GM18517 (cell line): ENCODE measurements around the gene RAB26.

Experiments
- ATAC-seq: cut with Tn5 transposase; IDR thresholded peaks from one replicate; pipeline ENCODE4 v1.9.1; 2021; ENCODE audit warnings: mild to moderate bottlenecking, moderate library complexity; ENCODE audit not compliant: unreplicated experiment

The RAB26 gene

DNA sequence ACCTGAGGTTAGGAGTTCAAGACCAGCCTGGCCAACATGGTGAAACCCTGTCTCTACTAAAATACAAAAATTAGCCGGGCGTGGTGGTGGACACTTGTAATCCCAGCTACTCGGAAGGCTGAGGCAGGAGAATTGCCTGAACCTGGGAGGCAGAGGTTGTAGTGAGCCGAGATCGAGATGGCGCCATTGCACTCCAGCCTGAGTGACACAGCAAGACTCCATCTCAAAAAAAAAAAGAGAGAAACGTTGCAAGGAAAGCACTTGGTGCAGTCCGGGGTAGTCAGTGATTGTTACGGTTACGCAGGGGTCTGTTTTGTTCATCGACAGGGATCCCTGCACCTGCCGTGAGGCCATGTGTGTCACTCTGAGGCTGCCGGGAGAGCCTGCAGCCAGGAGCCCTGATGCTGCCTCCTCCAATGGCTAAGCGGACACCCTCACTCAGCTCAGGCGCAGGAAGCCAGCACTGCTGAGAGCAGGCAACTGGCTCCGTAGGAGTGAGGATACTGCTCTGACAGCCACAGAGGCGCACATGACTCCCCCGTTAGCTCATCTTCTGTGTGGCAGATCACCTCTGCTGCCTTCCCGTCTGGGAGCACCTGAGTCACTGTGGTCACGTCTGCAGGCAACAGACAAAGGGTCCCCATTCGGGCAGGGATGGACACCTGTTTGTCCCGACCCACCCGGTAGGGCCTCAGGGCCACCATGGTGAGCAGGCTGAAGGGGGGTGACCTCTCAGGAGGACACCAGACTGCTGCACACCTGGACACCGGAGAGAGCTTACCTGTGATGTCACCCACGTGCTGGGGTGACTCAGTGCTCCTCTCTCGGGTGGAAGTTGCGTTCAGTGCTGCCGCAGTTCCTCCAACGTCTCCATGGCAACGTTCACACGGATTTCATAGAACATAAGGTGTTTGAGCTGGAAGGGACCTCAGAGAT is 5.2 kb upstream of the RAB26 start:
- no peak for ATAC-seq

- ATAC-seq = no peak
Measured at GRCh38 chr16:2143878-2144485, 4.4 kb upstream of the RAB26 start.

DNA sequence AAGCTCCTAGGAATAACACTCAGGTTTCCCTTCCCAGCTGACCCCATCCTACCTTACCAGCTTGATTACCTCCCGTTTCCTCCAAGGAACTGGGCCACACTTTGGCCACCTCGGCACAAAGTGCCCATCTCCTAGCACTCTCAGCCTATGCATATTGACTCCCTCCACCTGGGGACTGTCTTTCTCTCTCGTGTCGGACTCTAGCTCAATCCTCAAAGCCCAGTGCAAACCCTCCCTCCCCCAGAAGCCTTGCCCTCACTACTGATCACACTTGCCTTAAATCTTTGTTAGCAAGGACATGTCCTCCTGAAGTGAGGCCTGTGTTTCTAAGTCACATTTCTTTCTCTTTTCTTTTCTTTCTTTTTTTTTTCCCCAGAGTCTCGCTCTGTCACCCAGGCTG is 2.6 kb upstream of the RAB26 start:
- no peak for ATAC-seq

GRCh38 chr16:2147378-2147777 is 1.0 kb upstream of the RAB26 start:
- ATAC-seq = no peak

DNA sequence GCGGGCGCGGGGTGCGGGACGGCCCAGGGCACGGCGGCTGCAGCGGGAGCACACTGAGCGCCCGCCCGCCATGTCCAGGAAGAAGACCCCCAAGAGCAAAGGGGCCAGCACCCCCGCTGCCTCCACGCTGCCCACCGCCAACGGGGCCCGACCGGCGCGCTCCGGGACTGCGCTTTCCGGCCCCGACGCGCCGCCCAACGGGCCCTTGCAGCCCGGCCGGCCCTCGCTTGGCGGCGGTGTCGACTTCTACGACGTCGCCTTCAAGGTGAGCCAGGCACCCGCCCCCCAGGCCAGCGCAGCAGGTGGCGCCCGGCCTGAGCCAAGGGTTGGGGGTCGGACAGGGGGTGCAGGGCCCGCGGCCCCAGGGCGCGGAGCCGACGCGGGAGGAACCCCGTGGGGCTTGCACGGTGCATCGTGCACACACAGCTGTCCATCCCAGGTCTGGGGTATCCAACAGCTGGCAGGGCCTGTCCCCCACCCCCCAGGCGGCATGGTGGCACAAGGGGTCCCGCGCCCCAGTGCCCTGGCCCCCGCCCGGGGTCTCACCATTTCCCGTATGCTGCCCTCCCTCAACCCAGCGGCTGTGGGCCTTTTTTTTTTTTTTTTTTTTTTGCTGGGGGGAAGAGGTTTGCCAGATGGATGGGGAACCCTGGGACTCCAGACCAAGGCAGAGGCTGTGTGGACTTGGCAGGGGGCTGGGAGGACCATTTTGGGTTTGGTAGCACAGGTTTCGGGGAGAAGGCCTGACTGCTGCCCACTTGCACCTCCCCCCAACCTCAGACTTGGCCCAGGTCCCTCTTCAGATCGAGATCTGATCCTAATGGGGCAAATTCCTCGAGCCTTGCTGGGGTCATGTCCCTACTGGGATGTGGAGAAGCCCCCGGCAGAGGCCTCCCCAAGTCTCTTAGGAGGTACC is 547 bp downstream of the RAB26 start:
- no peak for ATAC-seq

DNA sequence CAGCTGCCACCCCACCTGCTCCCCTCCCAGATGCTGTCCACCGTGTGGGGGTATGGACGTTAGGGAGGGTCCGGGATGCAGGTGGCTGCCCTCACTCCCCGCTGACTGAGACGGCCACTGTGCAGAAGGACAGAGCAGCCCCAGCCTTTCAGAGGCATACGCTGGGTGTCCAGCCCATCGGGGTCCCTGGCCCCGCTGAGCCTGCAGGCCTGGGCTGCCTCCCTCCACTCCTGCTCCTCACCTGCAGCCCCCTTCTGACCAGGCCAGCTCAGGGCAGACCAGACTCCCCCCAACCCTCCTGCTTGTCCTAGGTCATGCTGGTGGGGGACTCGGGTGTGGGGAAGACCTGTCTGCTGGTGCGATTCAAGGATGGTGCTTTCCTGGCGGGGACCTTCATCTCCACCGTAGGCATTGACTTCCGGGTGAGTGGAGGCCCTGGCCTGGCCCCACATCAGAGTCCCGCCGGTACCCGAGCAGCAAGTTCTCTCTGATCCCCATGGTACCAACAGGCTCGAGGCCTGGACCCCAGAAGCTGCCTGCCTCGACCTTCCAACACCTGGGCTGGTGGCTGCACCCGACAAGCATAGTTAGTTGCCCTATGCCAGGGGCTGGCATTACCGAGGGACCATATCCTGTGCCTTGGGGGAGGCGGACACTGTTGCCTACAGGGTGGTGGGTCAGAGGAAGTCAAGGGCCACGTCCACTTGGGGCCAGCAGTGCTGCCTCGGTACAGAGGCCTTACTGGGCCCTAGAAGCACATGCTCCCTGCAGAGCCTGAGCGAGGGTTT is 1.4 kb downstream of the RAB26 start:
- no peak for ATAC-seq

GRCh38 chr16:2150418-2151187 is 2.2 kb downstream of the RAB26 start:
- no peak for ATAC-seq

DNA sequence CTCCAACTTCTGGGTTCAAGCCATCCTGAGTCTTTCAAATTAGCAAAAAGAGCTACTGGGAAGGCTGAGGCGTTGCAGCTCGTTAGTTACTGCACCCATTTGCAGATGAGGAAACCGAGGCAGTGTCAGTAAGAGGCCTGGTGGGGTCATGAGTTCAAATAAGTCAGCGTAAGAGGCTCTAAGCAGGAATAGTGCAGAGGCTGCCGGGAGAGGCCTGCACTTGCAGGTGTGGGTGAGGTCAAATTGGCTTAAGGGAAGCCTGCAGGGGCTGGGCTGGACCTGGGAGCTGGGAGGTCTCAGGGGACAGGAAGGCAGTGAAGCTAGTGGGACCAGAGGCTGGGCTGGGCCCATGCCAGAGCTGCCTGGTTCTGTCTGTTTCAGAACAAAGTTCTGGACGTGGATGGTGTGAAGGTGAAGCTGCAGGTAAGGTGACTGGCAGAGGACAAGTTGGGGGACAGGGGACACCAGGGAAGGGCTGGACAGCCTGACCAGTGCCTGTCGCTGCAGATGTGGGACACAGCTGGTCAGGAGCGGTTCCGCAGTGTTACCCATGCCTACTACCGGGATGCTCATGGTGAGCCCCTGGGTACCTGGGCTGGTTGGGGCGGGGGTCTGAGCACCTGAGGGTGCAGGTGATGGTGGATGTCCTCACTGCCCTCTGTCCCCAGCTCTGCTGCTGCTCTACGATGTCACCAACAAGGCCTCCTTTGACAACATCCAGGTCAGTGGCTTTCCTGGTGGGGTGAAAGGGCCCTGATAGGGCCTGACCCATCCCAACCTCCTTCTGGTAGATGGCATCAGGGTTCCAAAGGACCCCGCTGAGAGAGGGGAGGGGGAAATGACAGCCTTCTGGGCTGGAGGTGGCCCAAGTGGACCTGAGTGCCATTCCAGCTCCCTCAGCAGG is 3.0 kb downstream of the RAB26 start:
- ATAC-seq = no peak

GRCh38 chr16:2152695-2153506 is 4.5 kb downstream of the RAB26 start:
- no peak for ATAC-seq

GRCh38 chr16:2154533-2155090 is 6.2 kb downstream of the RAB26 start:
- ATAC-seq = no peak

DNA sequence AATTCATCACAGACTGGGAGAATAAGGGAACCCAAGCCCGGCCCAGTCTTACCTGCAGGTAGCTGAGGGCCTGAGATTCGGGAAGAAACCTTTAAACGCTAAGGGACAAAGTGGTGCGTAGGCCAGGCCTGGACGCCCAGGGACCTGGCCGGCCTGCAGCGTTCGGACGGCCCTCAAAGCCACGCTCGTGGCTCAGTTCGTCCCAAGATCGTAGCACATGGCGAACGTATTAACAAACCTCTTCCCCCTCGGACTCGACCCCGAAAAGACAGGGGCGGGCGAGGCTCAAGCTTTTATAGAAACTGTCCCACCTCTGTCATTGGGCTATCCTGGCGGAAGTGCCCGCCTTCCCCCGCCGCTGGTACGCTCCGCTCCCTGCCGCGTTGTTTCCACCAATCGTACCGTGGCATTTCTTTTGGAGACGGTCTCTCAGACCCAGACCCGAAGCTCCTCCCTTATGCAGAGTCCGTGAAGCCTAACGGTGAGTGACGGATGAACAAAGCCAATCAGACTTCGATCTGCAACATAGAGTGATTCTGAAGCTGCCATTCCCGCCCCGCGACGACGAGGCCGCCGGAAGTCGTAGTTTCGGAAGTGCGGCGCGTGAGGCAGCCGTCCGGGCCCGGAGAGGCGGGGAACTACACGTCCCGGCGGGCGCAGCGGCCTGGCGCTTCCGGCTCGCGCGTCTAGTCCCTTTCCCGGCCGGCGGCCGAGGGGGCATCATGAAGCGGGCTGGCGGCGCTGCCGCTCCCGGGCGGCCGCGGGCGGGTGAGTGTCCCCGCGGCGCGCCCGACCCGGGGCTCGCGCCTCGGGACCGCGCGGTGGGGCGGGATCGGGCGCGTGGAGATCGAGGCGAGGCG is 6.9 kb downstream of the RAB26 start, which contains the start of gene TRAF7:
Gene TRAF7, plus strand, starts transcription at position 692 of the 860 bp plus-strand sequence. CDS start 8,139 bp downstream, outside the sequence.
- ATAC-seq = peak; percentile 92

GRCh38 chr16:2155977-2156848 is 7.8 kb downstream of the RAB26 start:
- ATAC-seq = no peak

DNA sequence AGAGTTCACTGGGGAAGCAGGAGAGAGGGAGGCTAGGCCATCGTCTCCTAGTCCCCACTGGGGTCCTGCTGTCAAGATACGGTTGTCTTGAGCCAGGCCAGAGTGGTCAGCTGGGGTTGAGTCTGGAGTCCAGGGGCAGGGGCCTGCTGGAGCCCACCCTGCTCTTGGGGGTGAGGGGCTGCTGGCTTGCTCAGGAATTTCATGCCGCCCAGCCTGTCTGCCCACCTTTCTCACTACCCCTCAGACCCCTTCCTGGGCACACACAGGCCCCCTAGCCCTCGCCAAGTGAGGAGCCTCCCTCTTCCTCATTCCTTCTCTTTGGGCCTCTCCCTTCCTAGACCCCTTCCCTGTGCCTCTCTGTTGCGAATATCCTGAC is 8.4 kb downstream of the RAB26 start:
- no peak for ATAC-seq

- no peak for ATAC-seq
Measured at GRCh38 chr16:2157480-2158261, 9.2 kb downstream of the RAB26 start.

DNA sequence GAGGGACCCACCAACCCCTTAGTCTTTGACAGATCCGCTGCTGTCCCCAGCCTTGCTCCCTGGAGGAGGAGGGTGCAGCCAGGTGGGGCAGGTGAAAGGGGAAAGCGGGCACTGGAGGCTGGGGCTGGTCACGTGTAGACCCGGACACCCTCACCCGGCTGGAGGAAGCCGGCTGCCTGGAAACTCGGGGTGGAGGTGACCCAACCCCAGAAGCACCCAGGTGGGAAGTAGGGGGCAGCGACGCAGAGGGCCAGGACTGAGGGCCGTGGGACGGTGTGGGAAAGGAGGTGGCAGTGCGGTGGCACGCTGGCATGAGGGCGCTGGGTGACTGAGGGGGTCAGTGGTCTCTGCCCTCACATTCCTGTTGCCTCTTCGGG is 9.8 kb downstream of the RAB26 start:
- ATAC-seq = no peak
